Measurements from ENCODE around the gene GAA. TPM values are rescaled to one million over a fixed set of nuclear protein-coding genes. Genes with fewer than 3 reads are reported as not detected.

The GAA gene
- total RNA-seq, 4 donors from 2014 or later: 35.6 to 73.2 (median 47.4) TPM

DNA sequence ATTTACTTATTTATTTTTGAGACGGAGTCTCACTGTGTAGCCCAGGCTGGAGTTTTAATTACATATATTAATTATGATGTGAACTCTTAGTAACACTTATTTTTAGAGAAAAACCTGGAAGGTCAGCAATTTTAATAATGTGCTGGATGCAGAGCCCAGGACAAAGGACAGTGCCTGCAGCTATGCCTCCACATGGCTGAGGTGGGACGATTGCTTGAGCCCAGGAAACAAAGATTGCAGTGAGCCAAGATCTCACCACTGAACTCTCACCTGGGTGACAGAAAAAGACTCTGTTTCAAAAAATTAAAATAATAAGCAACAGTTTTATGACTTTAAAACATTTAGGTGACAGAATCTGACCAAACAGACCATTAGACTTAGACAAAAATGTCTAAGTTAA is 57.5 kb downstream of the GAA start:
- ATAC-seq: no peak
- Histone ChIP-seq H3K27ac (no peak overlapping the region), H3K4me3 (no peak overlapping the region), H3K4me1 (no peaks in the 10 kb centered on the region), H3K9me3 (peaks cover 0 to 3% (median 0%) of the 10 kb centered on the region in 3 donors), H3K36me3 (no peaks in the 10 kb centered on the region), H3K27me3 (peaks cover 3% of the 10 kb centered on the region)
- TF ChIP-seq POLR2A (IDR thresholded peaks at IDR 0.05) (no peak), EP300 (IDR thresholded peaks at IDR 0.05) (no peak), POLR2AphosphoS5 (IDR thresholded peaks at IDR 0.05) (no peak)
- TF ChIP-seq, protein P1, sequence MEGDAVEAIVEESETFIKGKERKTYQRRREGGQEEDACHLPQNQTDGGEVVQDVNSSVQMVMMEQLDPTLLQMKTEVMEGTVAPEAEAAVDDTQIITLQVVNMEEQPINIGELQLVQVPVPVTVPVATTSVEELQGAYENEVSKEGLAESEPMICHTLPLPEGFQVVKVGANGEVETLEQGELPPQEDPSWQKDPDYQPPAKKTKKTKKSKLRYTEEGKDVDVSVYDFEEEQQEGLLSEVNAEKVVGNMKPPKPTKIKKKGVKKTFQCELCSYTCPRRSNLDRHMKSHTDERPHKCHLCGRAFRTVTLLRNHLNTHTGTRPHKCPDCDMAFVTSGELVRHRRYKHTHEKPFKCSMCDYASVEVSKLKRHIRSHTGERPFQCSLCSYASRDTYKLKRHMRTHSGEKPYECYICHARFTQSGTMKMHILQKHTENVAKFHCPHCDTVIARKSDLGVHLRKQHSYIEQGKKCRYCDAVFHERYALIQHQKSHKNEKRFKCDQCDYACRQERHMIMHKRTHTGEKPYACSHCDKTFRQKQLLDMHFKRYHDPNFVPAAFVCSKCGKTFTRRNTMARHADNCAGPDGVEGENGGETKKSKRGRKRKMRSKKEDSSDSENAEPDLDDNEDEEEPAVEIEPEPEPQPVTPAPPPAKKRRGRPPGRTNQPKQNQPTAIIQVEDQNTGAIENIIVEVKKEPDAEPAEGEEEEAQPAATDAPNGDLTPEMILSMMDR (IDR thresholded peaks at IDR 0.05): no peak
- WGBS, 2 donors (ENCODE audit: low coverage in 1 of 2): 57 to 65% methylated on average over 2 of the region's 2 CpGs

DNA sequence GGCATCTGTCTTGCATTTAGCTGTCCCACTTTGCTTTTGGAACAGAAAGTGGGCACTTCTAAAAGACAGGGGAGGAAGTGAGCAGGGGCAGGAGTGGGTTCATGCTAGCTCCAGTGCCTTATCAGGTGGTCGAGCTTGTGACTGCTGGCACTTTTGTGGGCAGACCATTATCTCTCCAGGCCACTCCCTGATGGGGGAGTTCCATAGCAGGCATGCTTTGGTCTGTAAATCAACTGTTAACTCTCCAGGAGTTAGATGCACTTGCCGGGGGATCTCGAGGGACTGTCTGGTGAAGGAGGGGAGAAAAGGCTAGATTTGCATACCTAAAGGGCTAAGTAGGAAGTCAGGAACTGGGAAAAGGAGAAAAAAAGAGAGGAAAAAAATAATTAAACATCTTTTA is 59.2 kb downstream of the GAA start:
- Histone ChIP-seq H3K4me1 (no peaks in the 10 kb centered on the region), H3K27me3 (peaks cover 3% of the 10 kb centered on the region), H3K27ac (no peak overlapping the region), H3K36me3 (no peaks in the 10 kb centered on the region), H3K4me3 (no peak overlapping the region), H3K9me3 (peaks cover 0 to 3% (median 0%) of the 10 kb centered on the region in 3 donors)
- no peak for ATAC-seq
- WGBS, 2 donors (ENCODE audit: low coverage in 1 of 2): 38% methylated on average over 3 of the region's 3 CpGs; no CpG with 5 or more reads in 1 of the 2 donors
- no peak for TF ChIP-seq POLR2A (IDR thresholded peaks at IDR 0.05)
- TF ChIP-seq EP300 (IDR thresholded peaks at IDR 0.05): no peak
- TF ChIP-seq, protein P1 (IDR thresholded peaks at IDR 0.05): no peak
- TF ChIP-seq POLR2AphosphoS5 (IDR thresholded peaks at IDR 0.05): no peak

- no peak for TF ChIP-seq POLR2AphosphoS5 (IDR thresholded peaks at IDR 0.05)
- H3K27me3 ChIP-seq: peaks cover 10% of the 10 kb centered on the region
- no peaks in the 10 kb centered on the region for H3K9me3 ChIP-seq
- ATAC-seq: no peak
- WGBS, 2 donors (ENCODE audit: low coverage in 1 of 2): 83 to 84% methylated on average over 2 to 4 of the region's 4 CpGs
- H3K27ac ChIP-seq: no peak overlapping the region
- H3K4me3 ChIP-seq: no peak overlapping the region
- H3K4me1 ChIP-seq: no peaks in the 10 kb centered on the region
- H3K36me3 ChIP-seq: no peaks in the 10 kb centered on the region
Observed at GRCh38 chr17:80163336-80163735, 62.0 kb downstream of the GAA start.

GRCh38 chr17:80164185-80164584 is 62.8 kb downstream of the GAA start:
- ATAC-seq: no peak
- no peak overlapping the region for H3K27ac ChIP-seq
- TF ChIP-seq POLR2A (IDR thresholded peaks at IDR 0.05) (no peak), EP300 (IDR thresholded peaks at IDR 0.05) (no peak), POLR2AphosphoS5 (IDR thresholded peaks at IDR 0.05) (no peak)
- TF ChIP-seq, protein P1 (IDR thresholded peaks at IDR 0.05): no peak
- H3K36me3 ChIP-seq: no peaks in the 10 kb centered on the region
- no peak overlapping the region for H3K4me3 ChIP-seq
- H3K4me1 ChIP-seq: no peaks in the 10 kb centered on the region
- WGBS, 2 donors (ENCODE audit: low coverage in 1 of 2): 75% methylated on average over 10 of the region's 11 CpGs; no CpG with 5 or more reads in 1 of the 2 donors
- peaks cover 10% of the 10 kb centered on the region for H3K27me3 ChIP-seq
- no peaks in the 10 kb centered on the region for H3K9me3 ChIP-seq

DNA sequence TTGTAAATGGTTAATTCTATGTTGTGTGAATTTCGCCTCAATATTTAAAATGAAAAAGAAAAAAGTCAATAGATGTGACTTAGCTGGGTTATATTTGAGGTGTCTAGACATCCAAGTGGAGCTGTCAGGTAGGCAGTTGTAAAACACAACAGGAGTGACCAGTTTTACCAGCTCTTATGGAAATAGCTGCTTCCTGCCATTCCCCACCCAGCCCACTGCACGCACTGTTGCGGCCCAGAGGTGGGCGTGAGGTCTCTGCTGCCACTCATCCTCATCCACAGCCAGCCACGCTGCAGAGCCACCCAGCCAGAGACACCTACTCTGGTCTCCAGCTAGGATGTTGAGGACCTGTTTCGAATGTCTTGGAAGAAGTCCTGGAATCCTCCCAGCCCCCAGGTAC is 65.1 kb downstream of the GAA start:
- TF ChIP-seq POLR2AphosphoS5 (IDR thresholded peaks at IDR 0.05) (no peak), POLR2A (IDR thresholded peaks at IDR 0.05) (no peak), EP300 (IDR thresholded peaks at IDR 0.05) (no peak)
- TF ChIP-seq, protein P1 (IDR thresholded peaks at IDR 0.05): no peak
- no peak overlapping the region for H3K27ac ChIP-seq
- no peak overlapping the region for H3K4me3 ChIP-seq
- H3K4me1 ChIP-seq: no peaks in the 10 kb centered on the region
- ATAC-seq: no peak
- WGBS, 2 donors (ENCODE audit: low coverage in 1 of 2): 82 to 91% methylated on average over 5 to 6 of the region's 6 CpGs
- H3K27me3 ChIP-seq: peaks cover 15% of the 10 kb centered on the region
- no peaks in the 10 kb centered on the region for H3K36me3 ChIP-seq
- H3K9me3 ChIP-seq: no peaks in the 10 kb centered on the region

Data from gastroesophageal sphincter (tissue), 4 donors.